ENCODE results near the gene SREK1IP1.

- no peak for TF ChIP-seq EZH2phosphoT487 (IDR thresholded peaks at IDR 0.05)
- no peak for TF ChIP-seq CTCF (IDR thresholded peaks at IDR 0.05)
Observed at GRCh38 chr5:64806537-64806936, 38.0 kb upstream of the SREK1IP1 start.
